H9 (cell line): ENCODE results near the gene COMTD1. TPM values are rescaled to one million over a fixed set of nuclear protein-coding genes. Genes with fewer than 3 reads are reported as not detected.

Experiments used
- DNase-seq: peaks from one replicate; pipeline ENCODE4 v3.0.0-alpha.2; 2017
- H2AFZ ChIP-seq: one replicate; pipeline ENCODE4 v1.6.1; 2013; ENCODE audit warnings: mild to moderate bottlenecking, low read length, control low read depth, moderate library complexity
- H2AK5ac ChIP-seq: 2 replicates; pipeline ENCODE4 v1.6.1; 2013; ENCODE audit warnings: low read length, control low read depth, mixed read lengths; ENCODE audit not compliant: insufficient read length
- H2BK120ac ChIP-seq: one replicate; pipeline ENCODE4 v1.6.1; 2013; ENCODE audit warnings: low read depth, mild to moderate bottlenecking, low read length, control low read depth, inconsistent platforms; ENCODE audit not compliant: poor library complexity, severe bottlenecking
- H2BK12ac ChIP-seq: 2 replicates; pipeline ENCODE4 v1.6.1; 2013; ENCODE audit warnings: low read length, control low read depth, mixed read lengths, low read depth; ENCODE audit not compliant: insufficient read length
- H2BK15ac ChIP-seq: 2 replicates; pipeline ENCODE4 v1.6.1; 2013; ENCODE audit warnings: low read depth, low read length, control low read depth
- H2BK20ac ChIP-seq: one replicate; pipeline ENCODE4 v1.6.1; 2013; ENCODE audit warnings: low read depth, mild to moderate bottlenecking, low read length, control low read depth, inconsistent platforms; ENCODE audit not compliant: poor library complexity, severe bottlenecking
- H2BK5ac ChIP-seq: 2 replicates; pipeline ENCODE4 v1.6.1; 2013; ENCODE audit warnings: low read length, control low read depth, mixed read lengths; ENCODE audit not compliant: insufficient read length
- H3K14ac ChIP-seq: 2 replicates; pipeline ENCODE4 v1.6.1; 2013; ENCODE audit warnings: low read length, control low read depth; ENCODE audit not compliant: insufficient read depth
- H3K18ac ChIP-seq: 2 replicates; pipeline ENCODE4 v1.6.1; 2013; ENCODE audit warnings: low read depth, mild to moderate bottlenecking, mixed read lengths, low read length, control low read depth; ENCODE audit not compliant: insufficient read length
- H3K23ac ChIP-seq: 2 replicates; pipeline ENCODE4 v1.6.1; 2013; ENCODE audit warnings: low read length, control low read depth, mixed read lengths, low read depth; ENCODE audit not compliant: insufficient read length
- H3K23me2 ChIP-seq: 2 replicates; pipeline ENCODE4 v1.6.1; 2013; ENCODE audit warnings: low read depth, mild to moderate bottlenecking, mixed read lengths, low read length, control low read depth; ENCODE audit not compliant: insufficient read length, poor library complexity, severe bottlenecking
- H3K27ac ChIP-seq: 2 replicates; pipeline ENCODE4 v1.5.1; 2013; ENCODE audit warnings: low read length, control low read depth, mixed read lengths, low read depth; ENCODE audit not compliant: insufficient read length
- H3K27me3 ChIP-seq: 2 replicates; pipeline ENCODE4 v1.6.1; 2013; ENCODE audit warnings: low read length, control low read depth, inconsistent platforms; ENCODE audit not compliant: insufficient read depth
- H3K4ac ChIP-seq: 2 replicates; pipeline ENCODE4 v1.6.1; 2013; ENCODE audit warnings: low read depth, mild to moderate bottlenecking, control low read depth, inconsistent platforms, low read length, moderate library complexity
- H3K4me1 ChIP-seq: 2 replicates; pipeline ENCODE4 v1.6.1; 2013; ENCODE audit warnings: low read length, control low read depth, inconsistent platforms; ENCODE audit not compliant: insufficient read depth
- H3K4me2 ChIP-seq: 2 replicates; pipeline ENCODE4 v1.6.1; 2013; ENCODE audit warnings: low read length, control low read depth, mixed read lengths; ENCODE audit not compliant: insufficient read length, insufficient read depth
- H3K56ac ChIP-seq: 2 replicates; pipeline ENCODE4 v1.6.1; 2013; ENCODE audit warnings: low read depth, mild to moderate bottlenecking, mixed read lengths, low read length, control low read depth; ENCODE audit not compliant: insufficient read length
- H3K79me1 ChIP-seq: 2 replicates; pipeline ENCODE4 v1.6.1; 2013; ENCODE audit warnings: low read depth, mild to moderate bottlenecking, moderate library complexity, low read length, control low read depth, inconsistent platforms; ENCODE audit not compliant: insufficient read depth, poor library complexity, severe bottlenecking
- H3K79me2 ChIP-seq: 2 replicates; pipeline ENCODE4 v1.6.1; 2013; ENCODE audit warnings: low read length, control low read depth, inconsistent platforms; ENCODE audit not compliant: insufficient read depth
- H3K9ac ChIP-seq: 2 replicates; pipeline ENCODE4 v1.6.1; 2013; ENCODE audit warnings: low read length, control low read depth, mixed read lengths; ENCODE audit not compliant: insufficient read length; ENCODE audit errors: extremely low read depth
- H3K9me3 ChIP-seq: one replicate; pipeline ENCODE4 v1.6.1; 2013; ENCODE audit warnings: low read depth, low read length, inconsistent platforms; ENCODE audit not compliant: control insufficient read depth
- H3T11ph ChIP-seq: one replicate; pipeline ENCODE4 v1.6.1; 2013; ENCODE audit warnings: mild to moderate bottlenecking, low read length, control low read depth, inconsistent platforms
- H4K20me1 ChIP-seq: one replicate; pipeline ENCODE4 v1.6.1; 2013; ENCODE audit not compliant: control insufficient read depth, insufficient read length, insufficient read depth
- H4K5ac ChIP-seq: 2 replicates; pipeline ENCODE4 v1.6.1; 2013; ENCODE audit warnings: low read depth, mild to moderate bottlenecking, mixed read lengths, low read length, control low read depth; ENCODE audit not compliant: insufficient read length
- H4K8ac ChIP-seq: replicated peaks from 2 replicates; pipeline ENCODE4 v1.6.1; 2013; ENCODE audit warnings: low read length, control low read depth, mixed read lengths, low read depth; ENCODE audit not compliant: insufficient read length
- H4K91ac ChIP-seq: 2 replicates; pipeline ENCODE4 v1.6.1; 2013; ENCODE audit warnings: low read depth, mild to moderate bottlenecking, moderate library complexity, mixed read lengths, low read length, control low read depth; ENCODE audit not compliant: insufficient read length
- H3K27ac Mint-ChIP-seq, 3 experiments: 2 replicates in 2 of 3; 3 replicates in 1 of 3; pipeline ENCODE4 v1.8.0; 2020 to 2021; ENCODE audit warnings: mixed read lengths in 3 of 3, mild to moderate bottlenecking in 1 of 3, moderate library complexity in 1 of 3
- H3K27me3 Mint-ChIP-seq: 2 replicates; pipeline ENCODE4 v1.8.0; 2021; ENCODE audit warnings: low read depth, mild to moderate bottlenecking, moderate library complexity, mixed read lengths
- H3K36me3 Mint-ChIP-seq, 3 experiments: 2 replicates in 2 of 3; 3 replicates in 1 of 3; pipeline ENCODE4 v1.8.0; 2020 to 2021; ENCODE audit warnings: low read depth in 3 of 3, mixed read lengths in 3 of 3; ENCODE audit not compliant: insufficient read depth in 1 of 3
- H3K4me1 Mint-ChIP-seq, 2 experiments: 2 replicates each; pipeline ENCODE4 v1.8.0; 2020; ENCODE audit warnings: mixed read lengths in 2 of 2
- H3K4me3 Mint-ChIP-seq, 2 experiments: 2 replicates in 1 of 2; 3 replicates in 1 of 2; pipeline ENCODE4 v1.8.0; 2020 to 2021; ENCODE audit warnings: mild to moderate bottlenecking in 2 of 2, mixed read lengths in 2 of 2, moderate library complexity in 1 of 2
- H3K9me3 Mint-ChIP-seq, 2 experiments: 2 replicates in 1 of 2; 3 replicates in 1 of 2; pipeline ENCODE4 v1.8.0; 2020; ENCODE audit warnings: mild to moderate bottlenecking in 2 of 2, mixed read lengths in 2 of 2, moderate library complexity in 1 of 2
- WGBS: extraction: QIAGEN DNeasy Blood & Tissue Kit; methylation state at CpG from one replicate; pipeline ENCODE4 v1.1.7; 2013; ENCODE audit warnings: missing lambda C conversion rate, low lambda C conversion rate, mixed read lengths; ENCODE audit not compliant: insufficient read length; ENCODE audit errors: extremely low coverage; 5-methylcytosine and 5-hydroxymethylcytosine counted together
- total RNA-seq: library from RNA; stranded (reverse); gene quantifications from 2 replicates; pipeline ENCODE4 v1.2.1, GENCODE V29; 2021
- TF ChIP-seq, protein P1 (sequence below): fragments of 200-600 bp; sonication (generic); conservative IDR thresholded peaks from 3 replicates; pipeline ENCODE4 v1.8.0; 2021; ENCODE audit warnings: antibody characterized with exemption, mild to moderate bottlenecking

The COMTD1 gene
- total RNA-seq, 1 experiment from 2014 or later, result 28.3 TPM

DNA sequence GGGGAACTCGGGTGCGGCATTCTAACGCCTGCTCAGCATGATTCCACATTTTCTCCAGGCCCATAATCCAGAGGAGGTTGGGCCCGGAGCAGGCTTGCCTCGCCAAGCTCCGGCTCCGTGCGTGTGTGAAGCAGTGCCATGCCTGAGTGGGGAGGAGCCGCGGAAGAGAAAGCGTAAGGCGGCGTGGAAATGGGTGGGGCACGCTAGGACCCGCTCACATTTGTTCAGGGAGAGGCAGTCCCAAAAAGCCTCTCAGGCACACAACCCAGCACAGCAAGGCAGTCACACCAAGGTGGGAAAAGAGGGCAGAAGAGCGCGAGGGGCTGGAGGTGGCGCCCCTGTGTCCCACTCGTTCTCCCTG lies 25.9 kb downstream of the COMTD1 start:
- Histone ChIP-seq H3K23me2 (peaks cover 5% of the 10 kb centered on the region), H3K18ac (peak overlapping the region; percentile 36), H2BK20ac (no peak overlapping the region), H3K9ac (peak overlapping the region; percentile 40), H3K23ac (no peak overlapping the region), H2AK5ac (no peak overlapping the region), H4K8ac (no peak overlapping the region), H3K79me1 (no peaks in the 10 kb centered on the region), H3T11ph (no peak overlapping the region), H2BK120ac (no peak overlapping the region), H3K27ac (no peak overlapping the region), H3K79me2 (peaks cover 21% of the 10 kb centered on the region; the same call in 1 of the 2 replicates), H2BK15ac (no peak overlapping the region), H4K20me1 (no peaks in the 10 kb centered on the region), H3K56ac (no peak overlapping the region), H2BK12ac (no peak overlapping the region), H2AFZ (no peak overlapping the region), H2BK5ac (no peak overlapping the region), H3K27me3 (no peaks in the 10 kb centered on the region), H4K5ac (no peak overlapping the region), H3K9me3 (no peaks in the 10 kb centered on the region), H3K4me2 (peak overlapping the region; percentile 73), H4K91ac (no peak overlapping the region), H3K4me1 (peaks cover 17% of the 10 kb centered on the region), H3K4ac (no peak overlapping the region), H3K14ac (peak overlapping the region; percentile 88)
- H3K27me3 Mint-ChIP-seq, result peaks cover 3% of the 10 kb centered on the region; the same call in 1 of the 2 replicates
- WGBS, result no CpG with 5 or more reads among the region's 19 CpGs
- DNase-seq, result no peak
- H3K4me1 Mint-ChIP-seq, result peaks cover 35 to 42% of the 10 kb centered on the region in 2 experiments
- H3K36me3 Mint-ChIP-seq, result peaks cover 29 to 37% (median 37%) of the 10 kb centered on the region in 3 experiments
- peak overlapping the region; percentile 87 to 94 for H3K4me3 Mint-ChIP-seq
- H3K9me3 Mint-ChIP-seq, result peaks cover 0 to 3% of the 10 kb centered on the region in 2 experiments; a peak in 1 of 5 replicates
- TF ChIP-seq, protein P1, sequence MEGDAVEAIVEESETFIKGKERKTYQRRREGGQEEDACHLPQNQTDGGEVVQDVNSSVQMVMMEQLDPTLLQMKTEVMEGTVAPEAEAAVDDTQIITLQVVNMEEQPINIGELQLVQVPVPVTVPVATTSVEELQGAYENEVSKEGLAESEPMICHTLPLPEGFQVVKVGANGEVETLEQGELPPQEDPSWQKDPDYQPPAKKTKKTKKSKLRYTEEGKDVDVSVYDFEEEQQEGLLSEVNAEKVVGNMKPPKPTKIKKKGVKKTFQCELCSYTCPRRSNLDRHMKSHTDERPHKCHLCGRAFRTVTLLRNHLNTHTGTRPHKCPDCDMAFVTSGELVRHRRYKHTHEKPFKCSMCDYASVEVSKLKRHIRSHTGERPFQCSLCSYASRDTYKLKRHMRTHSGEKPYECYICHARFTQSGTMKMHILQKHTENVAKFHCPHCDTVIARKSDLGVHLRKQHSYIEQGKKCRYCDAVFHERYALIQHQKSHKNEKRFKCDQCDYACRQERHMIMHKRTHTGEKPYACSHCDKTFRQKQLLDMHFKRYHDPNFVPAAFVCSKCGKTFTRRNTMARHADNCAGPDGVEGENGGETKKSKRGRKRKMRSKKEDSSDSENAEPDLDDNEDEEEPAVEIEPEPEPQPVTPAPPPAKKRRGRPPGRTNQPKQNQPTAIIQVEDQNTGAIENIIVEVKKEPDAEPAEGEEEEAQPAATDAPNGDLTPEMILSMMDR, result no peak
- peak overlapping the region; percentile 93 to 98 (median 97) for H3K27ac Mint-ChIP-seq
